ENCODE results near the gene TMEM179.

DNA sequence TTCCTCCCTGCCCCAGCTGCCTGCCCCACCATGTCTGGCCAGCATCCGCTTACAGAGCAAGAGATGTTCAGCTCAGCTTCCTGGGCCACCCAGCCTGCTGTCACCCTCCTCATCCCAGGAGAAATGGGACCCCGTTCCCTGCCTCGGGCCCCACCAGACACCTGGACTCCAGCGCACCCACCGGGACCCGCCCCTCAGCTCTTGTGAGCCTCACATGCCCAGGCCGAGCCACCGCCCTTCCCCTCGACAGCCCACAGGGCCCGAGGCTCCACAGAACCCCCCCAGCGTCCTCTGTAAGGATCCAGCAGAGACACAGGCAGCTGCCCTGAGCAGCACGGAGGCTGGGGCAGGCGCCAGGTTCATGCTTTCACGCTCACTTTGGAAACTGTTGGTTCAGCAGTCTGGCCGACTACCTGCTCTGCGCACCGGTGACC, 43.4 kb downstream of the TMEM179 start:
- TF ChIP-seq, protein P1, sequence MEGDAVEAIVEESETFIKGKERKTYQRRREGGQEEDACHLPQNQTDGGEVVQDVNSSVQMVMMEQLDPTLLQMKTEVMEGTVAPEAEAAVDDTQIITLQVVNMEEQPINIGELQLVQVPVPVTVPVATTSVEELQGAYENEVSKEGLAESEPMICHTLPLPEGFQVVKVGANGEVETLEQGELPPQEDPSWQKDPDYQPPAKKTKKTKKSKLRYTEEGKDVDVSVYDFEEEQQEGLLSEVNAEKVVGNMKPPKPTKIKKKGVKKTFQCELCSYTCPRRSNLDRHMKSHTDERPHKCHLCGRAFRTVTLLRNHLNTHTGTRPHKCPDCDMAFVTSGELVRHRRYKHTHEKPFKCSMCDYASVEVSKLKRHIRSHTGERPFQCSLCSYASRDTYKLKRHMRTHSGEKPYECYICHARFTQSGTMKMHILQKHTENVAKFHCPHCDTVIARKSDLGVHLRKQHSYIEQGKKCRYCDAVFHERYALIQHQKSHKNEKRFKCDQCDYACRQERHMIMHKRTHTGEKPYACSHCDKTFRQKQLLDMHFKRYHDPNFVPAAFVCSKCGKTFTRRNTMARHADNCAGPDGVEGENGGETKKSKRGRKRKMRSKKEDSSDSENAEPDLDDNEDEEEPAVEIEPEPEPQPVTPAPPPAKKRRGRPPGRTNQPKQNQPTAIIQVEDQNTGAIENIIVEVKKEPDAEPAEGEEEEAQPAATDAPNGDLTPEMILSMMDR (IDR thresholded peaks at IDR 0.05), result no peak
- TF ChIP-seq POLR2A (IDR thresholded peaks at IDR 0.05), result no peak
